ENCODE results near the gene TEF.

Gene TEF

GRCh38 chr22:41384128-41384527 lies 2.4 kb downstream of the TEF start:
- TF ChIP-seq, protein P1, sequence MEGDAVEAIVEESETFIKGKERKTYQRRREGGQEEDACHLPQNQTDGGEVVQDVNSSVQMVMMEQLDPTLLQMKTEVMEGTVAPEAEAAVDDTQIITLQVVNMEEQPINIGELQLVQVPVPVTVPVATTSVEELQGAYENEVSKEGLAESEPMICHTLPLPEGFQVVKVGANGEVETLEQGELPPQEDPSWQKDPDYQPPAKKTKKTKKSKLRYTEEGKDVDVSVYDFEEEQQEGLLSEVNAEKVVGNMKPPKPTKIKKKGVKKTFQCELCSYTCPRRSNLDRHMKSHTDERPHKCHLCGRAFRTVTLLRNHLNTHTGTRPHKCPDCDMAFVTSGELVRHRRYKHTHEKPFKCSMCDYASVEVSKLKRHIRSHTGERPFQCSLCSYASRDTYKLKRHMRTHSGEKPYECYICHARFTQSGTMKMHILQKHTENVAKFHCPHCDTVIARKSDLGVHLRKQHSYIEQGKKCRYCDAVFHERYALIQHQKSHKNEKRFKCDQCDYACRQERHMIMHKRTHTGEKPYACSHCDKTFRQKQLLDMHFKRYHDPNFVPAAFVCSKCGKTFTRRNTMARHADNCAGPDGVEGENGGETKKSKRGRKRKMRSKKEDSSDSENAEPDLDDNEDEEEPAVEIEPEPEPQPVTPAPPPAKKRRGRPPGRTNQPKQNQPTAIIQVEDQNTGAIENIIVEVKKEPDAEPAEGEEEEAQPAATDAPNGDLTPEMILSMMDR (IDR thresholded peaks at IDR 0.05; ENCODE audit: control insufficient read depth, insufficient read depth, low read depth, low read length, missing control alignments) = no peak
- H3K4me3 ChIP-seq (ENCODE audit: control insufficient read depth, low read depth, low read length) = no peak overlapping the region
- DNase-seq (ENCODE audit: low read depth) = no peak

DNA sequence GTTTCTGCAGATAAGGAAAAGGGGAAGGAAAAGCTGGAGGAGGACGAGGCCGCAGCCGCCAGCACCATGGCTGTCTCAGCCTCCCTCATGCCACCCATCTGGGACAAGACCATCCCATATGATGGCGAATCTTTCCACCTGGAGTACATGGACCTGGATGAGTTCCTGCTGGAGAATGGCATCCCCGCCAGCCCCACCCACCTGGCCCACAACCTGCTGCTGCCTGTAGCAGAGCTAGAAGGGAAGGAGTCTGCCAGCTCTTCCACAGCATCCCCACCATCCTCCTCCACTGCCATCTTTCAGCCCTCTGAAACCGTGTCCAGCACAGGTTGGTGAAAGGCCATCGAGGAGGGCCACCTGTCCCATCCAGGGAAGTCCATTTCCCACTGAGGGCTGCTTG lies 5.6 kb downstream of the TEF start:
- no peak overlapping the region for H3K4me3 ChIP-seq (ENCODE audit: control insufficient read depth, low read depth, low read length)
- no peak for DNase-seq (ENCODE audit: low read depth)
- TF ChIP-seq, protein P1 (IDR thresholded peaks at IDR 0.05; ENCODE audit: control insufficient read depth, insufficient read depth, low read depth, low read length, missing control alignments) = no peak

GRCh38 chr22:41394012-41394356 lies 12.2 kb downstream of the TEF start:
- TF ChIP-seq, protein P1 (IDR thresholded peaks at IDR 0.05; ENCODE audit: control insufficient read depth, insufficient read depth, low read depth, low read length, missing control alignments) = no peak
- H3K4me3 ChIP-seq (ENCODE audit: control insufficient read depth, low read depth, low read length) = no peak overlapping the region

GRCh38 chr22:41395531-41396240 lies 13.9 kb downstream of the TEF start:
- no peak for DNase-seq (ENCODE audit: low read depth)
- no peak overlapping the region for H3K4me3 ChIP-seq (ENCODE audit: control insufficient read depth, low read depth, low read length)
- TF ChIP-seq, protein P1 (IDR thresholded peaks at IDR 0.05; ENCODE audit: control insufficient read depth, insufficient read depth, low read depth, low read length, missing control alignments) = no peak

More at GRCh38 chr22:41394012-41394356, 12.2 kb downstream of the TEF start:
- DNase-seq (ENCODE audit: low read depth) = no peak

DNA sequence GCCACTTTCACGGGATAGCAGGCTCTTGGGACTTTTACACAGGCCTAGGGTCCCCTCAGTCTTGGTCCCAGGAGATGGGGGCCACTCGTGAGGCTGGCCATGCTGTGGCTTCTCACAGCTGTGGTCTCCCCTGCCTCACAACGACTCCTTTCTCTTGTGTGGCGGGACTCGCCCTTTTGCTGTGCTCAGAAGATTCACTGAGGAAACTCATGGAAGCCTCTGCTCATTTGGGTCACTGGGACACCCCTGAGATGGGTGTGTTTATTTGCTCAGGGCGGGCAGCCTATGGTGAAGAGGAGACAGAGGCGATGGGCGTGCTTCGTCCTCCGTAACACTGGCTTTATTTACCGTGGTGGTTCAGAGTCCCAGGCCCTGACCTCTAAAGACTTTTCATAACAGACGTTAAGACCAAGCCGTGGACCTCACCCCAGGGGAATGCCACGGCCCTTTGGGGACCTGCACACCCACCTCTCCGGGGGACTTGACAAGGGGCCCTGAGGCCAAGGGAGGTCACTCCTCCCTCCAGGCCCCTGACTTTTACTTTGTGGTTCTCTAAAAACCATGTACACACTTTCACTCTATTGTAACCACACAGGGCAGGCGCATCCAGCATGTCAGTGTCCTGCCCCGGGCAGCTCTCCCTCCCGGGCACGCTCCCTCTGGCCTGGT lies 15.5 kb downstream of the TEF start:
- TF ChIP-seq, protein P1 (IDR thresholded peaks at IDR 0.05; ENCODE audit: control insufficient read depth, insufficient read depth, low read depth, low read length, missing control alignments) = no peak
- no peak for DNase-seq (ENCODE audit: low read depth)
- H3K4me3 ChIP-seq (ENCODE audit: control insufficient read depth, low read depth, low read length) = no peak overlapping the region

GRCh38 chr22:41398921-41399320 lies 17.2 kb downstream of the TEF start:
- TF ChIP-seq, protein P1 (IDR thresholded peaks at IDR 0.05; ENCODE audit: control insufficient read depth, insufficient read depth, low read depth, low read length, missing control alignments) = no peak
- H3K4me3 ChIP-seq (ENCODE audit: control insufficient read depth, low read depth, low read length) = no peak overlapping the region
- DNase-seq (ENCODE audit: low read depth) = no peak
